ENCODE measurements around the gene GUK1. TPM values are rescaled to one million over a fixed set of nuclear protein-coding genes. Genes with fewer than 3 reads are reported as not detected.

The GUK1 gene
- polyA plus RNA-seq, 1 experiment, result 177 TPM

GRCh38 chr1:228162286-228163006 is 22.4 kb downstream of the GUK1 start:
- CTCF ChIA-PET, result no interaction called here
- no peak for DNase-seq (ENCODE audit: low read depth, low spot score)
- Histone ChIP-seq H3K4me3 (ENCODE audit: low read depth, low read length) (no peak overlapping the region), H3K27ac (ENCODE audit: low read depth, low read length) (no peak overlapping the region), H3K9me3 (ENCODE audit: control insufficient read depth, insufficient read depth, low read length) (peaks cover 3% of the 10 kb centered on the region; the same call in 1 of the 2 replicates), H3K27me3 (ENCODE audit: control insufficient read depth, insufficient read depth, low read length) (peaks cover 4% of the 10 kb centered on the region)
- POLR2A ChIA-PET, result no interaction called here
- no peak for TF ChIP-seq CTCF (IDR thresholded peaks at IDR 0.05; ENCODE audit: low read depth, low read length)

DNA sequence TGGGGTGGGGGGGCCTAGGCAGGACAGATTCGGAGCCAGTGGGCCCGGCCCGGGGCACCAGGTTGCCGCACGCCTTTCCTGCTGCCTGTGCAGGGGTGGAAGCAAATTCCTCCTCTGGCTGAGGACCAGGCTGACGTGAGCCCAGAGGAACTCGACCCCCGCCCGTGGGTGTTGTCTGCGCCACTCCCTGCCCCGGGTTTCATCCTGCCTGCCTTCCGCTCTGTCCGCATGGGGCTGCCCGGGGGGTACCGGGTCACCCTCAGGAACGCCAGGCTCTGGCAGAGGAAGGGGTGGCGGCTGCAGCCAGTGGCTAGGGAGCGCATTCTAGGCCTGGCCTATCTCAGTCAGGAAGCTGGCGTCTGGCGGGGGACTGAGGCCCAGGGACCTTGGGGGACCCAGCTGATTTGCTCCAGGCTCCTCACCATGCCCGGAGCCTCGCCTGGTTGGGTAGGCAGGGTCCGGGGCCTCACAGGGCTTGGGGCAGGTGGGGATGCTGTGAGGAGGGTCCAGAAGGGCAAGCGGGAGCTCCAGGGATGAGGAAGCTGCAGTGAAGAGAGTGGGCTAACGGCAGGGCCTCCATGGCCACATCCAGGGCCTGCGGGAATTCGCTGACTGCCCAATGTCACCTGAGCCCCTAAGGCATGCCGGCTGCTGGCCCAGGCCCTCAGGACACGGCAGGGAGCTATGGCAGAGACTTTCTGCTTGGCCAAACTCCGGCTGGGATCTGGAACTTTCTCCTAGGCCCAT is 23.1 kb downstream of the GUK1 start:
- Histone ChIP-seq H3K27ac (ENCODE audit: low read depth, low read length) (no peak overlapping the region), H3K9me3 (ENCODE audit: control insufficient read depth, insufficient read depth, low read length) (peaks cover 2% of the 10 kb centered on the region; the same call in 1 of the 2 replicates), H3K4me3 (ENCODE audit: low read depth, low read length) (no peak overlapping the region), H3K27me3 (ENCODE audit: control insufficient read depth, insufficient read depth, low read length) (peaks cover 4% of the 10 kb centered on the region)
- POLR2A ChIA-PET, result no interaction called here
- no peak for DNase-seq (ENCODE audit: low read depth, low spot score)
- TF ChIP-seq CTCF (IDR thresholded peaks at IDR 0.05; ENCODE audit: low read depth, low read length), result no peak
- CTCF ChIA-PET, result interaction anchor here (2.2 to 3.5 kb wide), 2 partner anchors 11 to 32 kb away, joined by 7 to 26 read pairs; no protein-coding TSS in a partner anchor

GRCh38 chr1:228163776-228164519 is 23.9 kb downstream of the GUK1 start:
- H3K9me3 ChIP-seq (ENCODE audit: control insufficient read depth, insufficient read depth, low read length), result no peaks in the 10 kb centered on the region
- POLR2A ChIA-PET, result interaction anchor here (1.9 kb wide), 1 partner anchor 24 kb away, joined by 11 read pairs; the partner anchor contains the start of gene GUK1
- CTCF ChIA-PET, result interaction anchor here (2.2 to 3.5 kb wide), 2 partner anchors 12 to 33 kb away, joined by 7 to 26 read pairs; no protein-coding TSS in a partner anchor

DNA sequence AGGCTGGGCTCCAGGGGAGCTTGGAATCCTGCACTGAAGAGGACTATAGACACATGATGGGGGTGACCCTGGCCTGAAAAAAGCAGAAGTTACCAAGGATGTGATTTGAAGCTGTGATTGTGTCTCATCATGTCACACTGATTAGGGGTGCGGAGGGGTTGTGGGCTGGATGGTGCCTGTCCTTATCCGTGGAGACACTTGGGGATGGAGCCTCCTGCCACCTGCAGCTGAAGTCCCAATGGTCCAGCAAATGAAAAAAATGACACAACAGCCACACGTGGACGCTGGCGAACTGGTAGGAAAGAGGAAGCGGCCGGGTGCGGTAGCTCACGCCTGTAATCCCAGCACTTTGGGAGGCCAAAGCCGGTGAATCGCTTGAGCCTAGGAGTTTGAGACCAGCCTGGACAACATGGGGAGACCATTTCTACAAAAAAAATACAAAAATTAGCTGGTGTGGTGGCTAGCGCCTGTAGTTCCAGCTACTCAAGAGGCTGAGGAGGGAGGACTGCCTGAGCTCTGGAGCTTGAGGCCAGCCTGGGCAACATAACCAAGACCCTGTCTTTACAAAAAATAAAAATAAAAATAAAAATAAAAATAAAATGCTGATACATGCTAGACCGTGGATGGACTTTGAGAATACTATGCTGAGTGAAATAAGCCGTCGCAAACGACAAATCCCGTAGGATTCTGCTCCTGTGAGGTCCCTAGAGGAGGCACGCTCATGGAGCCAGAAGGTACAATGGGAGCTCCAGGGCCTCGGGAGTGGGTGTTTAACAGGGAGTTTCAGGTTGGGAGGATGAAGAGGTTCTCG is 24.7 kb downstream of the GUK1 start:
- DNase-seq (ENCODE audit: low read depth, low spot score), result no peak
- CTCF ChIA-PET, result interaction anchor here (0.7 to 3.5 kb wide), 18 partner anchors 7 to 325 kb away, joined by 3 to 26 read pairs (median 6); partner anchors contain the start of gene GJC2
- TF ChIP-seq CTCF (IDR thresholded peaks at IDR 0.05; ENCODE audit: low read depth, low read length), result no peak
- Histone ChIP-seq H3K4me3 (ENCODE audit: low read depth, low read length) (peak overlapping the region; percentile 72), H3K27ac (ENCODE audit: low read depth, low read length) (peak overlapping the region; percentile 73), H3K27me3 (ENCODE audit: control insufficient read depth, insufficient read depth, low read length) (no peaks in the 10 kb centered on the region), H3K9me3 (ENCODE audit: control insufficient read depth, insufficient read depth, low read length) (no peaks in the 10 kb centered on the region)
- POLR2A ChIA-PET, result interaction anchor here (0.6 to 2.3 kb wide), 13 partner anchors 8 to 292 kb away, joined by 3 to 15 read pairs (median 4); partner anchors contain the start of genes GJC2, GUK1 and TRIM11

More at GRCh38 chr1:228163776-228164519, 23.9 kb downstream of the GUK1 start:
- Histone ChIP-seq H3K27ac (ENCODE audit: low read depth, low read length) (no peak overlapping the region), H3K4me3 (ENCODE audit: low read depth, low read length) (no peak overlapping the region), H3K27me3 (ENCODE audit: control insufficient read depth, insufficient read depth, low read length) (peaks cover 4% of the 10 kb centered on the region)
- no peak for TF ChIP-seq CTCF (IDR thresholded peaks at IDR 0.05; ENCODE audit: low read depth, low read length)
- DNase-seq (ENCODE audit: low read depth, low spot score), result no peak
